Right hindlimb (tissue), 1 donor: Measurements from ENCODE around the gene MRTFA.

ENCODE experiments used
- DNase-seq: peaks from one replicate; pipeline ENCODE4 v3.0.0-alpha.2; 2018

Gene MRTFA

DNA sequence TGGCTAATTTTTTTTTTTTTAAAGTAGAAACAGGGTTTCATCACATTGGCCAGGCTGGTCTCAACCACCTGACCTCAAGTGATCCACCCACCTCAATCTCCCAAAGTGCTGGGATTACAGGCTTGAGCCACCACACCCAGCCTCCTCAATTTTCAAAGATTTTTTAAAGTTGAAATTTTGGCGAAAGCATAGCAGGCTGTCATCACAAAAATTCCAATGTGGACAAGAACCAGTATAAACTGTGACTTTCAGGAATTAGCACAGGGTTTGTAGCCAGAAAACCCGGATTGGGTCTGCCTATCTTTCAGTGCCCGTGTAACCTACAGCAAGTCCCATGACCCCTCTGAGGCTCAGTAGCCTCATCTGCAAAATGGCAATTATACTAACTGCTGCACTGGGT is 185.9 kb downstream of the MRTFA start:
- DNase-seq: no peak

DNA sequence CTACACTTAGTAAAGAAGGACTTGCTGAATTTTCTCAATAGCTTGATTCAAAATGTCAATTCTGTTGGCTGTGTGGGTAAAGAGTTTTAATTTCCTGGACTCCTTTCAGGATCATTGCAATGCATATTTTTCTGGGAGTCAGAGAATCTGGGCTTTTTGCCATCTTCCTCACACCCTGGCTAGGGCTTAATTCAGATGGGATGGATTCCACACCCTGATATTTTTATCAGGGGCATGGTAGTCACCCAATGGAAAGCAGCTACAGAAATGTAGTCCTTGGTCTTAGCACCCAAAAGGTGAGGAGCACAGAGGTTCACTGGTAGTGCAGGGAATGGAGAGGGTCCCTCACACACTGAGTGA is 186.9 kb downstream of the MRTFA start:
- DNase-seq: no peak

GRCh38 chr22:40446203-40446602 is 190.3 kb downstream of the MRTFA start:
- no peak for DNase-seq

- no peak for DNase-seq
Observed at GRCh38 chr22:40444178-40444831, 192.2 kb downstream of the MRTFA start.

DNA sequence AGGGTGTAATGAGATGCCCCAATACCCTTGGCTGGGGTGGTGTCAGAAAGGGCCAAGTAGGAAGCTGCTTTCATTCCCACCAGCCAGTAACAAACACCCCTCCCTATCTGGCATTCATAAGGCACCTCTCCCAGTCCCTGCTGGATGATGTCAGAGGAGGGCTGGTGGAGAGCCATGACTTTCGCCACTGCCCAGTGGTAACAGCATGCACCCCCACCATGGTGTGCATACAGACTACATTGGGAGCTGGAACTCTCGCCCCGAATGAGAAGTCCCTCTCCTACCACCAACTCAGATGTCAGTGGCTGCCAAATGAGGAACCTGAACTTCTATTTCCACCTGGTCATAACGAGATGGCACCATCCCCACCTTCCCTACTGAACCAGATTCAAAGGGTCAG is 192.8 kb downstream of the MRTFA start:
- no peak for DNase-seq

GRCh38 chr22:40441761-40442390 is 194.6 kb downstream of the MRTFA start:
- DNase-seq: no peak

GRCh38 chr22:40436505-40437431 is 199.8 kb downstream of the MRTFA start:
- no peak for DNase-seq

GRCh38 chr22:40434745-40435144 is 201.8 kb downstream of the MRTFA start:
- DNase-seq: no peak

DNA sequence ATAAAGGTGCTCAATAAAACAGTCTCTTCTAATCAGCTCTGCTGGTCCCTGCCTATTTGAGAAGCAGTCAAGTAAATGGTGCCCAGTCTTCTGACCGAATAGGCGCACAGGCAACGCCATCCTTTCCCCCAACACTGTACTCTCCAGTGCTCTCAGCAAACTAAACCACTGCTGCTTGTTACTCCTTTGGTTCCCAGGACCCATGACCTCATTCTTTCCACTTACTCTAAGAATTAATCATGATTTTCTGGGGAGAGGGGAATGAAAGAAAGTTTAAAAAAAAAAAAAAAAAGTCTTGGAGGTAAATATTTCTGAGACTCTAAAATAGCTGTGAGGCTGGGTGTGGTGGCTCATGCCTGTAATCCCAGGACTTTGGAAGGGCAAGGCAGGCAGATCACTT is 202.4 kb downstream of the MRTFA start:
- no peak for DNase-seq

DNA sequence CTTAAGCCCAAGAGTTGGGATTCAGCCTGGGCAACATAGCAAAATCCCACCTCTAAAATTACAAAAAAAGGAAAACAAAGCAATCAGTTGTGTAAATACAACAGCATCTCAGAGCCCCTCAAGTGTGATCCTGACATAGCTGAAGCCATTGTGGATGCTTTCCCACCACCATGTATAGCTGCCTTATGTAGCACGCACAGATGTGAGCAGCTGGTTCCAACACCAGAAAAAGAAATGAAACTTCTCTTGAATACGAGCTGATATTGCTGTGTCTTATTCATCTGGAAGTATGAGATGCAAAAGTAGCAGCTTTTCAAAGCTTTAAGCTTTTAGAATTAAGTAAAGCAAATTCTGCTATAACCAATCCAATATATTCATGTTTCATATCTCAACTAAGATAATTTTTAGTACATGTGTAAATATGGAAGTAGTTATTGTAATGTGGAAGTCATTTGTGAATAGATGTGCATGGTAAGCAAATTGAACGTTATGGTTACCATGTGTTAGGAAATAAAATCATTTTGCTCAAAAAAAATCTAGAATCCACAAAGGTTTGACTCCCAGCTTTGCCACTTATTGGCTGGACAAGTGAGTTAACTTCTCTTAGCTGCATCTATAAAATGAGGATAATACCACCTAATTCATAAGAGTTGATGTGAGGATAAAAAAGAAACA is 203.0 kb downstream of the MRTFA start:
- DNase-seq: no peak

GRCh38 chr22:40432625-40433024 is 203.9 kb downstream of the MRTFA start:
- DNase-seq: no peak

- no peak for DNase-seq
Observed at GRCh38 chr22:40432157-40432556, 204.4 kb downstream of the MRTFA start.

- DNase-seq: no peak
Observed at GRCh38 chr22:40430991-40431390, 205.5 kb downstream of the MRTFA start.

DNA sequence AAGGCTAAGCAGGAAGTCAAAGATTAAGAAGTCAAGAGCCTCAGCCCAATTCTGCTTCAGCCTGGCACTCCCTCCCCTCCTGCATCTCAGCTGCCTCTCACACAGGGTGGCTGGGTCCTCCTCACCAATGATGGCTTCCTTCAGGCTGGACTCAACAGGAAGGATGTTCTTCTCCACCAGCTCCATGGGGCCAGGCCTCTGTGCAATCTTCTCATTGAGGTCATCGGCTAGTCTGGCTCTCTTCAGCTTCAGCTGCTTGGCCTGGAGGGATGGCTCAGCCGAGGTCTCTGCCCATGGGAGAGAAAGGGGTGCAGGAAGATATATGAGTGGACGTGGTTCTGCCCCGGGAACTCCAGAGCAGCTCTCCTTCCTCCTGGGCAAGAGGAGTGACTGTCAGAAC is 207.0 kb downstream of the MRTFA start:
- DNase-seq: no peak

DNA sequence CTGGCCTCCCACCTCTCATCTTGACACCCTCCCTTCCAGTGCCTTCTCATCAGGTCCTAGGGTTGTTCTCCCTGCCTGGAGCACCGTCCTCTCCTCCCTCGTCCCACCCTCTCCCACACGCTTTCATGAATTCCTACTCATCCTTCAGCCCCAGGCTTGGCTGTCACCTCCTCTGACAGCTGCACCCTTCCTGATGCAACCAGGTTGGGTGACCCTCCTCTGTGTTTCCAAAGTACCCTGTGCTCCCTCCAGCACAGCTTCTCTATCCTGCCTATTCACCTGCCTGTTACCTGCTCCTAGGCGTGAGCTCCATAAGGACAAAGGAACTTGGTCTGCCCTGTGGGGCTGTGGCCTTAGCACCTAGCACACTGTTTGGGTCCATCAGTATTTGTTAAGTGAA is 207.7 kb downstream of the MRTFA start:
- no peak for DNase-seq

DNA sequence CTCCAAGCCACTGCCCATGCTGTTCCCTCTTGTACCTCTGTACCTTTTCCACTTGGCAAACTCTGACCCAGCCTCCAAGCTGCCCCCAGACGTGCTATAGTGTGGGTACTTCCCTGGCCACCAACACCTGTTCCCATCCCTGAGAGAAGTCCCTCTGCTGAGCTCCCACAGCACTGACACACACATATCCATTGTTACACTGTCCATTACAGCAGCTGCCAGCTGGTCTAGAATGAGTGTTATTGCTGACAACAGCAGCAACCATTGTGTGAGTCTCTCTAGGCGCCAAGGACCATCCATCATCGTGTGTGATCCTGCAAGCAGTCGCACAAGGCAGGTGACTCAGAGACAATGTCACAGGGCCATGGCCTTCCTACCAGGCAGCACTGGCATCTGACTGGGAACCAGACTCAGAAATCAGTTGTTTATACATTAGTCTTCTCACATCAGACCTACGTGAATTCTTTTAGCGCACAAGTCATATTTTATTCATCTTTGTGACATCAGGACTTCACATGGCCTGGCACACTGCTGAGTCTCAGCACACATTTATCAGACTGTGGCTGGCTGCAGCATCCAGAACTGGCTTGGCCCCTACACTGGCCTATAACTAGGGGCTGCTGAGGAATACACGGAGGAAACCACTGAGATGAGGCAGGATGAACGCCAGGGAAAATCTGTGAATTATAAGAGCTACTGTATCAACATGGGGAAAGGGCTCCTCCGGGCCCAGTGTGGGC is 209.8 kb downstream of the MRTFA start:
- peak; percentile 69 for DNase-seq

- no peak for DNase-seq
Observed at GRCh38 chr22:40425082-40425481, 211.4 kb downstream of the MRTFA start.

DNA sequence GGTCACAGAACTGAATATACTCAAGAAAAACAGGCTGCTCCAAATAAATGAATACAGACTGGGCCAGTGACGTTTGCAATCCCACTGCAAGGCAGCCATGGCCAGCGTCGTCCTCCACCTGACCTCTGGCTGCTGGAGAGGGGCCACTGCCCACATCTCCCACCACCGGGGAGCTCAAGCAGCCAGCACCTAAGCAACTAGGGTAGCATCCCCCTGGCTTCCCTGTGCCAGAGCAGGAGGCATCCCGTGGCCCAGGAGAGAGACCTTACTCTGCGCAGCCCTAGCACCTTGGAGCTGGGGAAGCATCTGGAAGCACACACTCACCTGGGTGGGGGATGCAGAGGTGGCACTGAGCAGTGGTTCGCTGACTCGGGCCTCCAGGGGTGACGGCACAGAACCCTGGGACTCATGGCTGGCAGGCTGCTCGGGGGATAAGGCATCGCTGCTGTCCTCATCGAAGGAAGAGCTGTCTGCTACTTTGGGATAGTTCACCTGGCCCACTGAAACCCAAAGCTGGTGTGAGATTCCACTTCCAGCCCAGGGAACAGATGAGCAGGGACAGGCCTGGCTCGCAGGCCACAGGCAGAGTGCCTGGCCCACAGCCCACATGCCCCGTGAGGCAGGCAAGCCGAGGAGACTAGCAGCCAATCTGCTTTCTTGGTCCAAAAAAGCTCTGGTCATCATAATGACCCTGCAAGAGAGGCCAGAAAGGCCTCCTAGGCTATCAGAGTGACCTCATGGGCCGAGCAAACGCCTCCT is 212.5 kb downstream of the MRTFA start:
- no peak for DNase-seq

- peak; percentile 59 for DNase-seq
Observed at GRCh38 chr22:40423310-40423688, 213.2 kb downstream of the MRTFA start.

DNA sequence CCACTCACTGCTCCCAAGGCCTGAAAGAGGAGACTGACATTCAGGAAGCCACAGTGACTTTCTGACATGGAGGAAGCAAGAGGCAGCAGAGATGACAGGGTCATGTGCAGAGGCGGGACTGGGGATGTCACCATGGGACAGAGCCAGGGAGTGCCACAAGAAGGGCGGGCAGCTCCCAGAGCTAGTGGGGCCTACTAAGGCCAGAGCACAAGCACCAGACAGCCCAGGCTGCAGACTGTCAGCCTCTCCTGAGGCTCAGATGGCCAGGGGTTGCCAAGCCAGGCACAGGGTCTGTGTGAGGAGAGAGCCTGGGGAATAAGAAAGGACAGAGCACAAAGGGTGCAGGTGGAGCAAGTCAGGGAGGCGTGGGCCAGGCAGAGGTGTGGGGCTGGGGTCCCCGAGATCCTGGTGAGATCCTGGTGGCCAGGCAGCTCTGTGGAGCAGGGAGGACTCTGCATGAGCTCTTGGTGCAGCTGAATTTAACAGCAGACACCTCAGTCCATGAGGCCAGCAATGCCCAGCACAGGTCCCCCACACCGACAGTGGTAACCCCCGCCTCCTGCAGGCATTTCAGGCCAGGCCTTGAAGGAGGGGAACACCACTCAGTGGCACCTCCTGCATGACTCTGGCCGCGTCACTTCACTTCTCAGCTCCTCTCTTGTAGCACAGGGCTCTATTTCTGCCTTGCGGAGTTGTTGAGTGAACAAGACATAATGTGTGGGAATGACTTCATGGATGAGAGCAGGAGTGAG is 213.8 kb downstream of the MRTFA start:
- no peak for DNase-seq

- DNase-seq: no peak
Observed at GRCh38 chr22:40421941-40422340, 214.6 kb downstream of the MRTFA start.
